Measurements from ENCODE around the gene UAP1. TPM values are rescaled to one million over a fixed set of nuclear protein-coding genes. Genes with fewer than 3 reads are reported as not detected.

The UAP1 gene
- total RNA-seq, 2 experiments from 2014 or later = 28.9 to 32.2 TPM

DNA sequence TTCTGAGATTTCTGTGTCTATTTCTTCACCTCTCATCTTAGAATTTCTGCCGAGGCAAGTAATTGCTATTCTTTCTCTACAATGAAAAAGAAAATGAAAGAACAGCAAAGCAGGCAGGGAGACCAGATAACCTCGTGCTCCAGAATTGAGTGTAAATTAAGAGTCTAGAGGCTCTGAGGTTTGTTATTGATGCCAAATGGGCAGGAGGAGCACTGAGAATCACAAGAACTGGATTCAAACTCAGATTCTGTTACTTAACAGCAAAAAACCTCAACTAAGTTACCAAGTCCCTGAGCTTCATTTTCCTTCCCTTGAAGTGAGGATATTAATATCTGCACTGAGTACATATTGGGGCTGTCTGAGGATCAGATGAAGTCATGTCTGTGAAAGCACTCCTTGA, 65.2 kb downstream of the UAP1 start:
- no peaks in the 10 kb centered on the region for H3K36me3 Mint-ChIP-seq

DNA sequence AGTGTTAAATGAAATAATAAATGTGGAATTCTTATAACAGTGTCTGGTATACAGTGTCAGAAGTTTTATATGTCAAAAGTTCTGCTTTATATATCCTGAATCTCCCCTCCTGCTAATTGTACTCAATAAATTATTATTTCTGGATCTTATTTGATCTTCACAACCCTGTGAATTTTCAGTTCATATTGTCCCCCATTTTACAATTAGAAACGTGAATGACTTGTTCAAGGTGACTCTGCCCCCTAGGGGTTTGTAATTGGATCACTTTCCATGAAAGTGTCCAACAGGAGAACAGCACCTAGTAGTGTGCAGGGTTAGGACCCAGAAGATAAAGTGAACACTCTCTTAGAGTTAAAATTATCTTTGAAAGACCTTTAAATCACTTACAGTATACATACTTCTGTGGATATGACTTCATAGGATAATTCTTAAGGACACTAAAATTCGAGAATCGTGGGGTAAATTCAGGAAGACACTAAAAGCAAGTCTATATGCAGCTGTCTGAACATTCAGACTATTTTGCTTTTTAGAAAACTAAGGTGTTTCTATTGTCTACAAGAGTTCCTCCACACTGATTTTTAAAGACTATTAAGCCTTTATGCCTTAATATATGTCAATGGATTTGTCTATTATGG, 66.3 kb downstream of the UAP1 start:
- Mint-ChIP-seq H3K4me1 (ENCODE audit: low read depth) (peaks cover 6% of the 10 kb centered on the region), H3K27me3 (peaks cover 6% of the 10 kb centered on the region), H3K27ac (no peak overlapping the region), H3K4me3 (no peak overlapping the region), H3K36me3 (no peaks in the 10 kb centered on the region), H3K9me3 (no peaks in the 10 kb centered on the region)
- intact Hi-C loops (cut with micrococcal nuclease) = no loop called here
- CTCF ChIA-PET = interaction anchor here (1.6 kb wide), 1 partner anchor 13 kb away, joined by 3 read pairs; no protein-coding TSS in a partner anchor
- POLR2A ChIA-PET = no interaction called here
- DNase-seq = no peak

More for the DNA sequence above, 65.2 kb downstream of the UAP1 start:
- Mint-ChIP-seq H3K9me3 (no peaks in the 10 kb centered on the region), H3K4me1 (ENCODE audit: low read depth) (peaks cover 6% of the 10 kb centered on the region), H3K27me3 (peaks cover 7% of the 10 kb centered on the region), H3K27ac (no peak overlapping the region), H3K4me3 (no peak overlapping the region)
- ChIA-PET CTCF (interaction anchor here (1.6 kb wide), 1 partner anchor 12 kb away, joined by 3 read pairs; no protein-coding TSS in a partner anchor), POLR2A (no interaction called here)
- no peak for DNase-seq
- intact Hi-C loops (cut with micrococcal nuclease) = no loop called here

DNA sequence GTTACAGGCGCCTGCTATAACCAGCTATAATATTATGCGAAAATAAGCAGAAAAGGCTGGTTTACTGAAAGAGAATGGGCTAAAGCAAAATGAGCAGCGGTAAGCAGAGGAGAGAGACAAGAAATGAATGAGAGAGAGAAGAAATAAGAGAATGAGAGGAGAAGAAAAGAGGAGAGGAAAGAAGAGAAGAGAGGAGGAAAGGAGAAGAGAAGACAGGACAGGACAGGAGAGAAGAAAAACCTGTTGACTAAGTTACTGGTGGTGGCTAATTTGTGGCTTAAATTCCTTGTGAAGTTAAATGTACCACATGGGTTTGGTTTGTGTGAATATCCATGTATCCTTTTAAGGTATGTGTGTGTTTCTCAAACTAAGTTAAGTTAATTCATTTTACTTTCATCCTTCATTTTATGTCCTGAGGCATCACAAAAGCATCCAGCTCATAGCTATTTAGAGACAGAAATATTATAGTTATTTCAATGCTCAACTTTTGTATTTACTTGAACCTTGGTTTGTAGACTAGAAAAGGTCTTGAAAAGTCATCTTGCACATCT, 67.6 kb downstream of the UAP1 start:
- CTCF ChIA-PET = no interaction called here
- H3K4me1 Mint-ChIP-seq (ENCODE audit: low read depth) = peaks cover 6% of the 10 kb centered on the region
- H3K9me3 Mint-ChIP-seq = no peaks in the 10 kb centered on the region
- no peak for DNase-seq
- peaks cover 5% of the 10 kb centered on the region for H3K27me3 Mint-ChIP-seq
- H3K27ac Mint-ChIP-seq = no peak overlapping the region
- POLR2A ChIA-PET = no interaction called here
- intact Hi-C loops (cut with micrococcal nuclease) = no loop called here
- no peak overlapping the region for H3K4me3 Mint-ChIP-seq
- no peaks in the 10 kb centered on the region for H3K36me3 Mint-ChIP-seq

DNA sequence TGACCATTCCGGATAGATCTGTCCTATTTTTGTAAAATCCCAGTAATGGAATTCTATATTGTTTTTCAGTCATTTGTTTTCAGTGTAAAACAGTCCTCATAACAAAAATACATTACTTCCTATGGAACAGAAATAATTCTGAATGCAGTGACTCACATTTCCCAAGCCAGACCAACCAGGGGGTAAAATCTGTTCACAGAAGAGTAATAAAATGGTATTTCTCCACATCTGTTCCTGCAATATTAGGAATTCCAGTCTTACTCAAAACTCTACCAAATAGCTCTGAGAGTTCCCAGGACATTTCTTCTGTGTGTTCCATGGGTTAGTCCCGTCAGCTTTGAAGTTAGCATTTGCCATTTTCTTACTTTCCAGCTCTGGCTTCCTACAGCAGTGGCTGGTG, 68.1 kb downstream of the UAP1 start:
- no peak for DNase-seq
- Mint-ChIP-seq H3K27ac (no peak overlapping the region), H3K4me1 (ENCODE audit: low read depth) (peaks cover 6% of the 10 kb centered on the region), H3K4me3 (no peak overlapping the region), H3K36me3 (no peaks in the 10 kb centered on the region), H3K27me3 (peaks cover 5% of the 10 kb centered on the region), H3K9me3 (no peaks in the 10 kb centered on the region)
- POLR2A ChIA-PET = no interaction called here
- CTCF ChIA-PET = no interaction called here
- intact Hi-C loops (cut with micrococcal nuclease) = no loop called here

DNA sequence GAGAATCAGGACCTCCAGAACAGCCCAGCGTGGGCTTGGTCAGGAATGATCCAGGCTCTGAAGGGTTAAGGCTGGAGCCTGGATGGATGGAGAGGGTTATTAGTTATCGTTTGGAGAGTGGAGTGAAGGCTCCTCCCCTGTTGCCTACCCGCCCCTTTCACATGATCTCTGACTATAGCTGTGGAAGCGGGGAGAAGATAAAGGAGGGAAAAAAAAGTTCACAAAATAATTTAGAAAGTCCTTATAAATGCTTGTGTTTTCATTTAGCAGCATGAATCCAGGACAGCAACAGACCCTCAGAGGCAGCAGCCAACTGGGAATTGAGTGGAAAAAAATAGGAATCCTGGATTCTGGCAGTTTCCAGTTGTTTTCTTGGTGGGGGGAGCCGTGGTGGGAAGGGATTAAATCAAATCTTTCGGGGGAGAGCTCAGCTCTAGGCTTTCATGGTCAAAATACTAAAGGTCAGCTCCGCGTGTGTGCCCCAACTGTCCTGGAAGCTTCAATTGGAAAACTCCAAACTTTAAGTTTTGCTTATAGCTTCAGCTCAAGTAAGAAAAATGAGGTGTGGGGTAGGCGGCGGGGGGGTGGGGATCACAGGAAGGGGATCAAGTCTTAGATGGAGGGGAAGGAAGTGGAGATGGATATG, 70.1 kb downstream of the UAP1 start:
- Mint-ChIP-seq H3K27me3 (peaks cover 5% of the 10 kb centered on the region), H3K4me3 (no peak overlapping the region), H3K4me1 (ENCODE audit: low read depth) (peaks cover 3% of the 10 kb centered on the region), H3K9me3 (no peaks in the 10 kb centered on the region), H3K36me3 (no peaks in the 10 kb centered on the region), H3K27ac (no peak overlapping the region)
- DNase-seq = no peak
- ChIA-PET CTCF (interaction anchor here (0.6 kb wide), 1 partner anchor 18 kb away, joined by 3 read pairs; no protein-coding TSS in a partner anchor), POLR2A (no interaction called here)
- intact Hi-C loops (cut with micrococcal nuclease) = no loop called here

DNA sequence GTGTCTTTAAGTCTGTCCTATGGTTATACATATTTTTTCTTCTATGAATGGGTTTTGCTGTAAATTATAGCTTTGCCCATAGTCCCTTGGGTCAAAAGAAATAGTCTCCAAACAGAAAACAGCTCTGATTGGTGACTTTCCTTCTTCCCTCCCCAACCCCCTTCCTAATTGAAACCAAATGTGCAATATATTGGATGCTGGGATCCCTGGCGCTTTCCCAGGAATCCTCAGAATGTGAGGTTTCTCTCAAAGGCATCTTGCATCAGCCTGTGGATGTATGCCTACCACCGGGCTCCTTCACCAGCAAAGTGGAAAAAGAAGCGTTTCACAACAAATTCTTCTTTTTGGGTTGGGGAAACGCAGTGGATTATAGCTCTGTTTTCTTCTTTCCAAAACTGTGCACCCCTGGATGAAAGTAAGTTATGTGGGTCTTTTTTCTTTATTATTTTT, 70.7 kb downstream of the UAP1 start, which contains the start of gene DDR2:
DDR2 (plus strand) TSS at position 248 of the 450 bp plus-strand sequence. CDS start 86,600 bp downstream, outside the sequence.
- no peak for DNase-seq
- ChIA-PET CTCF (interaction anchor here (1.0 kb wide), 1 partner anchor 576 kb away, joined by 3 read pairs; no protein-coding TSS in a partner anchor), POLR2A (no interaction called here)
- no peaks in the 10 kb centered on the region for H3K36me3 Mint-ChIP-seq
- H3K27me3 Mint-ChIP-seq = peaks cover 2% of the 10 kb centered on the region
- H3K4me3 Mint-ChIP-seq = no peak within 1 kb of the TSS
- H3K27ac Mint-ChIP-seq = no peak within 1 kb of the TSS
- H3K9me3 Mint-ChIP-seq = no peaks in the 10 kb centered on the region
- intact Hi-C loops (cut with micrococcal nuclease) = no loop called here
- H3K4me1 Mint-ChIP-seq (ENCODE audit: low read depth) = no peaks in the 10 kb centered on the region

DNA sequence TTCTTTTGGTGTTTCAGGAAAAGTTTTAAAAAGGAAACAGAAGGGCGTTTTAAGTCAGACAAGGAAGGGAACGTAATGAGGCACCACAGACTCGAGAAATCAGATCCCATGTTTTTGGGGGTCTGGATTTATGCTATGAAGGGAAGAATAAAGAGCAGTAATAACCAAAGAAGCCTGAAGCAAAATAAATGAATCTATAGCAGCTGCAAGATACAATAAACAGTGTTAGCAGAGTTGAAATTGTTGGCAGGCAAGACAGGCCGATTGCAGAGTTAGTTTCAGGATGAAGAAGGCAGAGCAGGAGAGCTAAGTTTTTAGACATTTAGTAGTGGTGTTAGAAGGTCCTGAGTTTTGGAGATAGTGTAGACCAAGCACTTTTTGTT, 71.2 kb downstream of the UAP1 start:
- H3K4me1 Mint-ChIP-seq (ENCODE audit: low read depth) = no peaks in the 10 kb centered on the region
- no peak for DNase-seq
- POLR2A ChIA-PET = no interaction called here
- H3K27ac Mint-ChIP-seq = no peak overlapping the region
- no peaks in the 10 kb centered on the region for H3K36me3 Mint-ChIP-seq
- H3K9me3 Mint-ChIP-seq = no peaks in the 10 kb centered on the region
- no peak overlapping the region for H3K4me3 Mint-ChIP-seq
- intact Hi-C loops (cut with micrococcal nuclease) = no loop called here
- CTCF ChIA-PET = interaction anchor here (1.0 kb wide), 1 partner anchor 576 kb away, joined by 3 read pairs; no protein-coding TSS in a partner anchor
- H3K27me3 Mint-ChIP-seq = no peaks in the 10 kb centered on the region

DNA sequence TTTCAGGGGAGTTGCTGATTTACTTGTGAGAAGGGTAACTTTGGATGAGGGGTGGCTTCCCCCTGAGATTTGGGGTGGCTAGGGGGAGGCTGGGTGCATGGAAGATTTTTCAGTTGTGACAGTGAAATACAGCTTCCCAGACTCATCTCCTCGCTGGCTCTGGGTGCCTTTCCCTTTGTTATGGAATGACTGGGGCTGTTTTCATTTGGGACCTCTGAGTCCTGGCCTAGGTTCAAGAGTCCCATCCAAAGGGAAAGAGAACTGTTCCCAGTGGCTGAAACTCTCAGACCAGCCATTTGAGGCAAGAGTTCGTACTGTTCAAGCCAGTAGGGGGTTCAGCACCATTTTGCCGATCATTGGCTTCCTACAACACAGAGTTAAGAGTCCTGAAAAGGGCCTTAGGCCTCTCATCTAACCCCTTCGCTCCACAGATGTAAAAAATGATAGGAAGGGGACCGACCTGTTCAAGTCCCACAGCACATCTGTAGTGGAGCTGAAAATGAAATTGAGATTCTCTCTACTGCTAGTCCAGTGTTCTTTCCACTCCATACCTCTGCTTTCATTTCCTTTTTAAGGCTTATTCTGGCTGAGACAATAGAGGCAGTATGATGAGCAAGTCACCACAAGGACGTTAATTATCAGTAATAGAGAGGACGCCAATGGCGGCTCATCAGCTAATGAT, 71.7 kb downstream of the UAP1 start:
- Mint-ChIP-seq H3K27me3 (no peaks in the 10 kb centered on the region), H3K27ac (no peak overlapping the region), H3K36me3 (no peaks in the 10 kb centered on the region), H3K4me1 (ENCODE audit: low read depth) (no peaks in the 10 kb centered on the region), H3K9me3 (no peaks in the 10 kb centered on the region), H3K4me3 (no peak overlapping the region)
- intact Hi-C loops (cut with micrococcal nuclease) = no loop called here
- DNase-seq = no peak
- POLR2A ChIA-PET = no interaction called here
- CTCF ChIA-PET = interaction anchor here (1.0 kb wide), 1 partner anchor 577 kb away, joined by 3 read pairs; no protein-coding TSS in a partner anchor

DNA sequence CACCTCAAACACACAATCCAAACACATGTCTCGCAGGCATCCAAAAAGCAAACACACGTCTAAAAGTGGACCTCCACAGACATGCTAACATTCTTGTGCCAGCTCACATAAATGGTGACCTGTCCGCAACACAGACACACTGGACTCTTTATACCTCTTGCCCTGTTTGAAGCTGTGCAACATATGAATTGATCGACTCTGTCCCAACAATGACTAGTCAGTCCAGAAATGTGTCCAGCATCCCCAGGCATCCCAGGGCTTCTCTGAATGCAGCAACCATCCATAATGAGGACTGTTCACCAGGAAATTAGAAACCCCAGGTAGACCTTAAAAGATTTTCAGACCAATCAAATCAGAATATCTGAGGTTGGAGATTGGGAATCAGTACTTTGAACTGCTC, 73.9 kb downstream of the UAP1 start:
- Mint-ChIP-seq H3K27ac (no peak overlapping the region), H3K27me3 (peaks cover 2% of the 10 kb centered on the region)
- intact Hi-C loops (cut with micrococcal nuclease) = no loop called here

DNA sequence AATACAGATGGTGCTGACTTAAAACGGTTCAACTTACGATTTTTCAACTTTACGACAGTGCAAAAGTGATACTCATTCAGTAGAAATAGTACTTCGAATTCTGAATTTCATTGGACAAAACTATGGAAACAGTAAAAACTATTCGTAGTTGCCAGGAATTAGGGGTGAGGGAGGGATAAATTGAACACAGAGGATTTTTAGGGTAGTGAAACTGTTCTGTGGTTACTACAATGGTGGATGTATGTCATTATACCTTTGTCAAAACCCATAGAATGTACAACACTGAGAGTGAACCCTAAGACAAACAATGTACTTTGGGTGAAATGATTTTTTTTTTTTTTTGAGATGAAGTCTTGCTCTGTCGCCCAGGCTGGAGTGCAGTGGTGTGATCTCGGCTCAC, 78.2 kb downstream of the UAP1 start:
- CTCF ChIA-PET = no interaction called here
- Mint-ChIP-seq H3K36me3 (no peaks in the 10 kb centered on the region), H3K27me3 (peaks cover 2% of the 10 kb centered on the region), H3K4me3 (no peak overlapping the region), H3K9me3 (no peaks in the 10 kb centered on the region), H3K27ac (no peak overlapping the region), H3K4me1 (ENCODE audit: low read depth) (no peaks in the 10 kb centered on the region)
- intact Hi-C loops (cut with micrococcal nuclease) = no loop called here
- POLR2A ChIA-PET = no interaction called here
- no peak for DNase-seq

More for the DNA sequence above, 73.9 kb downstream of the UAP1 start:
- Mint-ChIP-seq H3K36me3 (no peaks in the 10 kb centered on the region), H3K4me3 (no peak overlapping the region), H3K4me1 (ENCODE audit: low read depth) (no peaks in the 10 kb centered on the region), H3K9me3 (no peaks in the 10 kb centered on the region)
- no peak for DNase-seq
- CTCF ChIA-PET = no interaction called here
- POLR2A ChIA-PET = no interaction called here

DNA sequence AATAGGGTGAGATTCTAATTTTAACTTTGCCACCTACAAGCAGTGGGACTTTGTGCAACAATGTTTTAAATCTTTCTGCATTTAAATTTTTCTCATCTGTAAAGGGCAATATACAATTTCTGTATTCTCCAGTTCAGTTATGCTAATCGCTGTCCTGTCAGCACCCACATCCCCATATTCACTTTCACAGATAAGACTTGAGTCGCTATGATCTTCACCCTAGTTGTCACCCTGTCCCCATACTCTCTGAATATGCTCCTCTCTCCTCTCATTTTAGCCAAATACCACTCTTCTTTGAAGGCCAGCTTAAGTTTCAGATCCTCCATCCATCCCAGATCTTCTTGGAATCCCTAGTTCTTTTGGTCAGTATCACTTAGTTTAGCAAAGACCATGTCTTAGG, 79.6 kb downstream of the UAP1 start:
- Mint-ChIP-seq H3K4me3 (no peak overlapping the region), H3K36me3 (no peaks in the 10 kb centered on the region), H3K27ac (no peak overlapping the region), H3K27me3 (peaks cover 2% of the 10 kb centered on the region), H3K4me1 (ENCODE audit: low read depth) (no peaks in the 10 kb centered on the region), H3K9me3 (no peaks in the 10 kb centered on the region)
- ChIA-PET POLR2A (no interaction called here), CTCF (no interaction called here)
- DNase-seq = no peak
- intact Hi-C loops (cut with micrococcal nuclease) = no loop called here

DNA sequence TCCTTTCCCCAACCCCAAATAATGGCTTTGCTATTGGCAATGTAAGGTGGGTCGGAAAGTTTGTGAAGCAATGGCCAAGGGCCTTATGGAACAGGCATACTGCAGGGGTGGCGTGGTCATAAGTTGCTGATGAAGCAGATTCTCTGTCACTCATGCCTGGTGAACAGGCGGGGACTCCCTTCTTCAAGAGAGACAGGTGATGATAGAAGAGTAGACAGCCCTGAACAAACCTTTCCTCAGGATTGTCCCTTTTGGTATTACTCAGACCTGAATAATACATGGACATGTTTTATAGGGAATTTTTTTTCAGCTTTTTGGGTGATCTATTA, 83.4 kb downstream of the UAP1 start:
- no peak for DNase-seq
- Mint-ChIP-seq H3K27ac (no peak overlapping the region), H3K4me3 (no peak overlapping the region), H3K27me3 (peaks cover 1% of the 10 kb centered on the region), H3K36me3 (no peaks in the 10 kb centered on the region), H3K4me1 (ENCODE audit: low read depth) (no peaks in the 10 kb centered on the region), H3K9me3 (no peaks in the 10 kb centered on the region)
- POLR2A ChIA-PET = no interaction called here
- intact Hi-C loops (cut with micrococcal nuclease) = no loop called here
- CTCF ChIA-PET = no interaction called here

All from activated CD4-positive, alpha-beta memory T cell treated with anti-CD3 and anti-CD28 coated beads for 36 hours (primary cell).